Measurements from ENCODE around the gene SLC38A3. TPM values are rescaled to one million over a fixed set of nuclear protein-coding genes. Genes with fewer than 3 reads are reported as not detected.
"Not testable (repeated sequence)": the region's sequence is repeated elsewhere in the genome, so short reads cannot be mapped to it uniquely, and the experiment has no call there.

The SLC38A3 gene
- total and polyA plus RNA-seq, 11 donors = 1.0 to 14.8 (median 8.4) TPM

GRCh38 chr3:50241713-50242380, 36.8 kb downstream of the SLC38A3 start:
- Histone ChIP-seq H3K36me3 (peaks cover 0 to 45% (median 4%) of the 10 kb centered on the region in 9 donors), H3K9me3 (no peaks in the 10 kb centered on the region), H3K27me3 (no peaks in the 10 kb centered on the region), H3K4me3 (peak overlapping the region in 6 of 12 donors; percentile 17 to 39 (median 24)), H3K27ac (peak overlapping the region; percentile 85 to 99 (median 94)), H3K4me1 (peaks cover 27 to 100% (median 88%) of the 10 kb centered on the region in 12 donors)
- intact Hi-C loops (cut with DNase I) = loop anchor here in 1 of 10 donors (2.0 kb wide), 1 partner anchor 15 kb away; no protein-coding TSS in a partner anchor
- peak in 1 of 5 donors; percentile 32 for DNase-seq
- 37 to 61% (median 51%) methylated on average over 3 to 7 of the region's 7 CpGs for WGBS, 4 donors
- no peak for ATAC-seq
- TF ChIP-seq POLR2A (IDR thresholded peaks at IDR 0.05) (no peak), CTCF (IDR thresholded peaks at IDR 0.05) (no peak)

- ATAC-seq = no peak
- WGBS, 4 donors = 41 to 71% (median 58%) methylated on average over 1 to 3 of the region's 3 CpGs
- intact Hi-C loops (cut with DNase I) = loop anchor here in 1 of 10 donors (2.0 kb wide), 1 partner anchor 14 kb away; no protein-coding TSS in a partner anchor
- no peak for DNase-seq
- Histone ChIP-seq H3K27me3 (no peaks in the 10 kb centered on the region), H3K4me3 (peak overlapping the region in 6 of 12 donors; percentile 17 to 39 (median 24)), H3K9me3 (no peaks in the 10 kb centered on the region), H3K27ac (peak overlapping the region; percentile 85 to 99 (median 94)), H3K36me3 (peaks cover 0 to 50% (median 5%) of the 10 kb centered on the region in 9 donors), H3K4me1 (peaks cover 32 to 100% (median 91%) of the 10 kb centered on the region in 12 donors)
- TF ChIP-seq CTCF (IDR thresholded peaks at IDR 0.05) (no peak), POLR2A (IDR thresholded peaks at IDR 0.05) (no peak)
Observed at GRCh38 chr3:50242381-50242770, 37.3 kb downstream of the SLC38A3 start.

DNA sequence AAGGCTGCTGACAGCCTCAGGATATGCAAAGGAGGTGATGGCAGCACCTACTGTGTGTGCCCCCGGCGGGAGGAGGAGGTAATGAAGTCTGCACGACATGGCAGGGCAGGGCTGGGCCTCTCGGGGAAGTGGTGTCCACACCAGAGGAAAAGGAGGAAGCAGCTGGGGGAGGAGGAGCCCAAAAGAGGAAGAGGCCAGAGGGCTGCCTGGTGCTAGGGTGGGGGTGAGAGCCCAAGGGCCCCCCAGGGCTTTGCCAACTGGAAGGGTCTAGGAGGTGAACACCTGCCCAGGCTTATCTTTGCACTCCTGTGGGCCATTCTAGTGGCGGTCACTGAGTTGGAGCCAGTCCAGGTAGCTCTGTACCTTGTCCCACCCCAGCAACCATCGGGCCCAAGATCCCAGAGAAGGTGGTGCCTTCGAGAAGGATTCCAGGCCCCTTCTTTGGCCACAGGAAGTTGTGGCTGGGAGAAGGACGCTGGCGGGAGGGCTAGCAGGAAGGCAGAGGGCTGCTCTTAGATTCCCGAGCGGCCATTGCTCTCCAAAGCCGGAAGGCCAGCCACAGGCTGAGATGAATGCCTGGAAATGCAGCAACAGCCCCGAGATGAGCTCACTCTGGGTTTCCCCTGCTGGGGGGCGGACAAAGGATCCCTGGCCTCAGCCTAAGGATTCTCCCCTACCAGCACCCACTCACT, 37.9 kb downstream of the SLC38A3 start:
- Histone ChIP-seq H3K9me3 (no peaks in the 10 kb centered on the region), H3K4me3 (peak overlapping the region in 9 of 12 donors; percentile 1 to 39 (median 20)), H3K36me3 (peaks cover 0 to 55% (median 6%) of the 10 kb centered on the region in 9 donors), H3K27ac (peak overlapping the region; percentile 85 to 99 (median 94)), H3K27me3 (no peaks in the 10 kb centered on the region), H3K4me1 (peaks cover 36 to 100% (median 96%) of the 10 kb centered on the region in 12 donors)
- ATAC-seq (peak; percentile 18 to 59 (median 36)), DNase-seq (peak; percentile 82 to 86 (median 85))
- WGBS, 4 donors = 29 to 33% (median 31%) methylated on average over 13 to 14 of the region's 14 CpGs
- TF ChIP-seq POLR2A (IDR thresholded peaks at IDR 0.05) (peak in 1 of 2 donors; percentile 7), CTCF (IDR thresholded peaks at IDR 0.05) (no peak)
- intact Hi-C loops (cut with DNase I) = loop anchor here in 1 of 10 donors (2.0 kb wide), 1 partner anchor 14 kb away; no protein-coding TSS in a partner anchor

DNA sequence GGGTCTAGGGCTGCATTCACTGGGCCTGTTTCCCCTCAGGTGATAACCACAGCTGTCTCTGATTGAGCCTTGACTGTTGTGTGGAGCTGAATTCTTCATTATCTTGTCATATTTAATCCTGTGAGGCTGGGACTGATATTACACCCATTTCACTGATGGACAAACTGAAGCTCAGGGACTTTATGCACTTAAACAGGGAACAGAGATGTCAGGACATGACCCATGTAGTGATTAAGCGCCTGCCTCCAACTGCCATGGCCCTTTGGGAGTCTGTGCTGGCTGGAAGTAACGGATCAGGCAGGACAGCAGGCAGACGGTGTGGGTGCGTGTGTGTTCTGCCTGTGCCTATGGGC, 38.4 kb downstream of the SLC38A3 start:
- peak overlapping the region; percentile 85 to 99 (median 94) for H3K27ac ChIP-seq
- DNase-seq (peak in 1 of 5 donors; percentile 35), ATAC-seq (no peak)
- no peaks in the 10 kb centered on the region for H3K9me3 ChIP-seq
- H3K36me3 ChIP-seq = peaks cover 0 to 59% (median 6%) of the 10 kb centered on the region in 9 donors
- no peaks in the 10 kb centered on the region for H3K27me3 ChIP-seq
- peaks cover 36 to 100% (median 96%) of the 10 kb centered on the region in 12 donors for H3K4me1 ChIP-seq
- peak overlapping the region in 9 of 12 donors; percentile 1 to 39 (median 17) for H3K4me3 ChIP-seq
- TF ChIP-seq POLR2A (IDR thresholded peaks at IDR 0.05) = no peak
- no peak for TF ChIP-seq CTCF (IDR thresholded peaks at IDR 0.05)
- intact Hi-C loops (cut with DNase I) = loop anchor here in 1 of 10 donors (2.0 kb wide), 1 partner anchor 13 kb away; no protein-coding TSS in a partner anchor
- WGBS, 4 donors = 49 to 61% (median 59%) methylated on average over 4 of the region's 4 CpGs

GRCh38 chr3:50244813-50245212, 39.7 kb downstream of the SLC38A3 start:
- ATAC-seq; H3K27me3 ChIP-seq; intact Hi-C loops (cut with DNase I); DNase-seq; H3K9me3 ChIP-seq: not testable (repeated sequence)
- peak overlapping the region; percentile 85 to 99 (median 94) for H3K27ac ChIP-seq
- peaks cover 0 to 55% (median 4%) of the 10 kb centered on the region in 9 donors for H3K36me3 ChIP-seq
- H3K4me1 ChIP-seq = peaks cover 34 to 100% (median 96%) of the 10 kb centered on the region in 12 donors
- 61 to 74% (median 69%) methylated on average over 6 of the region's 6 CpGs for WGBS, 4 donors
- H3K4me3 ChIP-seq = peak overlapping the region in 3 of 12 donors; percentile 5 to 38 (median 32)
